K562 (cell line): ENCODE results near the gene TIFAB. TPM values are rescaled to one million over a fixed set of nuclear protein-coding genes. Genes with fewer than 3 reads are reported as not detected.

Experiments
- ETV1 ChIP-seq: fragments of 450-650 bp; conservative IDR thresholded peaks from 2 replicates; pipeline ENCODE4 v1.6.1; 2016; ENCODE audit warnings: missing genetic modification characterization, control low read depth, low read depth, missing compliant biosample characterization
- FOXP4 ChIP-seq: sonication (generic); formaldehyde crosslinking; IDR thresholded peaks from 2 replicates; pipeline ENCODE4 v1.8.0; 2022; ENCODE audit warnings: mild to moderate bottlenecking, missing genetic modification reagents, borderline replicate concordance
- GABPB1 ChIP-seq: sonication (generic); formaldehyde crosslinking; IDR thresholded peaks from 2 replicates; pipeline ENCODE4 v1.8.0; 2022; ENCODE audit warnings: mild to moderate bottlenecking, missing genetic modification reagents
- HLTF ChIP-seq: fragments of 450-650 bp; IDR thresholded peaks from 2 replicates; pipeline ENCODE4 v1.6.1; 2016
- RAD21 ChIP-seq, 2 experiments: fragments of 250-450 bp in 1 of 2; fragments of 450-650 bp in 1 of 2; sonication (Bioruptor Pico) in 1 of 2; formaldehyde crosslinking in 1 of 2; IDR thresholded peaks in 1 of 2; conservative IDR thresholded peaks in 1 of 2; 2 replicates each; pipeline versions ENCODE4 v1.4.0 to v1.8.0; 2020 to 2022; ENCODE audit warnings: mild to moderate bottlenecking in 2 of 2, moderate library complexity in 1 of 2
- TRIM28 ChIP-seq: fragments of 450-650 bp; IDR thresholded peaks from 2 replicates; pipeline ENCODE4 v1.6.1; 2017
- ZBTB5 ChIP-seq: fragments of 450-650 bp; IDR thresholded peaks from 2 replicates; pipeline ENCODE4 v1.6.1; 2017; ENCODE audit warnings: antibody characterized with exemption
- ZFP36 ChIP-seq: fragments of 150-350 bp; IDR thresholded peaks from 2 replicates; pipeline ENCODE4 v1.6.1; 2018; ENCODE audit warnings: low read length, low read depth; ENCODE audit not compliant: partially characterized antibody
- ZNF695 ChIP-seq: fragments of 450-650 bp; formaldehyde crosslinking; IDR thresholded peaks from 2 replicates; pipeline ENCODE4 v1.4.0; 2020; ENCODE audit warnings: mild to moderate bottlenecking, moderate library complexity
- ZNF76 ChIP-seq: fragments of 250-450 bp; sonication (Bioruptor Pico); IDR thresholded peaks from 2 replicates; pipeline ENCODE4 v1.4.0; 2020; ENCODE audit warnings: mild to moderate bottlenecking, moderate library complexity, borderline replicate concordance
- ZSCAN32 ChIP-seq: fragments of 450-650 bp; formaldehyde crosslinking; IDR thresholded peaks from 2 replicates; pipeline ENCODE4 v1.4.0; 2020; ENCODE audit warnings: mild to moderate bottlenecking, moderate library complexity
- polyA plus RNA-seq, 8 experiments: library from polyadenylated mRNA; depleted of rRNA in 4 of 8; stranded (reverse) in 5 of 8; unstranded in 3 of 8; fragments of >200 nt; fragmentation: Nextera tagmentation in 2 of 8; fragmentation: Illumina TruSeq in 1 of 8; extraction: Ambion mirVana in 2 of 8; extraction: Trizol in 1 of 8; gene quantifications; 2 replicates each; pipeline versions ENCODE4 v1.2.1 to v1.2.3, GENCODE V29; 2011 to 2014; ENCODE audit warnings: inconsistent platforms in 1 of 8, missing spikeins in 1 of 8
- total RNA-seq, 7 experiments: library from RNA; depleted of rRNA in 6 of 7; stranded (reverse); fragments of >200 nt in 6 of 7; fragmentation: Illumina TruSeq in 2 of 7; extraction: Trizol in 2 of 7; gene quantifications; 2 replicates each; pipeline versions ENCODE4 v1.2.1 to v1.2.3, GENCODE V29; 2011 to 2021; ENCODE audit warnings: low replicate concordance in 1 of 7

Gene TIFAB
- total and polyA plus RNA-seq, 9 of the 15 experiments (the other 6 are each of a cell fraction or from before 2014, with no cell fraction given): not detected

GRCh38 chr5:135423846-135424168 is 28.3 kb downstream of the TIFAB start (continued):
- TF ChIP-seq FOXP4 (CRISPR knock-in tag) (no peak), ZSCAN32 (CRISPR knock-in tag) (no peak), TRIM28 (no peak), ZBTB5 (no peak), HLTF (no peak), ZNF695 (CRISPR knock-in tag) (no peak), RAD21 (CRISPR knock-in tag; conservative IDR thresholded peaks at IDR 0.05 in 1 of 2, IDR thresholded peaks at IDR 0.05 in 1 of 2) (no peak), GABPB1 (no peak), ZNF76 (CRISPR knock-in tag) (no peak), ZFP36 (no peak), ETV1 (tag) (no peak)
